GM12878 (cell line): Measurements from ENCODE around the gene GRIN2A. TPM values are rescaled to one million over a fixed set of nuclear protein-coding genes. Genes with fewer than 3 reads are reported as not detected.

Experiments
- ATAC-seq: fragments of 200-7000 bp; cut with Tn5 transposase; 3 replicates; pipeline ENCODE4 v1.9.1; 2020; ENCODE audit warnings: mild to moderate bottlenecking, moderate library complexity
- BruUV-seq: library from RNA; stranded (reverse); fragments of 400-500 nt; replicated peaks from 2 replicates; lab custom pipeline; 2021; lab: Mats Ljungman, UMichigan
- CTCF ChIA-PET: fragments of 300-600 bp; sonication (Branson Sonifier 250); formaldehyde crosslinking; extraction: SDS; loops from one replicate; lab custom pipeline; 2021; ENCODE audit warnings: inconsistent platforms; lab: Yijun Ruan, JAX
- POLR2A ChIA-PET: fragments of 350-600 bp; formaldehyde crosslinking; extraction: SDS; loops from one replicate; lab custom pipeline; 2021; ENCODE audit warnings: inconsistent platforms; lab: Charles Lee
- RAD21 ChIA-PET: fragments of 300-600 bp; sonication (Branson Sonifier 250); formaldehyde crosslinking; loops from one replicate; lab custom pipeline; 2023; ENCODE audit warnings: antibody characterized with exemption; ENCODE audit not compliant: unreplicated experiment; lab: Charles Lee
- SMC1A ChIA-PET: fragments of 300-600 bp; sonication (Branson Sonifier 250); formaldehyde crosslinking; loops from one replicate; lab custom pipeline; 2023; ENCODE audit not compliant: unreplicated experiment, uncharacterized antibody; lab: Charles Lee
- DNase-seq: peaks from one replicate; pipeline ENCODE4 v3.0.0-alpha.2; 2011; ENCODE audit warnings: low read depth, low spot score
- FAIRE-seq: peaks from 3 replicates; lab custom pipeline; 2011; peaks lifted over from hg19 to GRCh38; lab: Jason Lieb, UNC
- H2AFZ ChIP-seq: 2 replicates; pipeline ENCODE4 v1.6.0; 2011; ENCODE audit warnings: low read depth, low read length, control low read depth; ENCODE audit not compliant: control insufficient read depth
- H3K27ac ChIP-seq: 2 replicates; pipeline ENCODE4 v1.5.1; 2011; ENCODE audit warnings: control low read depth; ENCODE audit not compliant: control insufficient read depth, insufficient read depth
- H3K27me3 ChIP-seq, 2 experiments: replicated peaks in 1 of 2; 2 replicates each; pipeline versions ENCODE4 v1.6.0 to v1.6.1; 2011; ENCODE audit warnings: low read length in 1 of 2; ENCODE audit not compliant: control insufficient read depth in 2 of 2, insufficient read depth in 2 of 2
- H3K36me3 ChIP-seq, 2 experiments: 2 replicates each; pipeline ENCODE4 v1.5.1; 2011; ENCODE audit warnings: low read length in 1 of 2; ENCODE audit not compliant: control insufficient read depth in 2 of 2, insufficient read depth in 2 of 2
- H3K4me1 ChIP-seq: 2 replicates; pipeline ENCODE4 v1.6.1; 2011; ENCODE audit warnings: mild to moderate bottlenecking, low read length, moderate library complexity, mixed read lengths; ENCODE audit not compliant: control insufficient read depth, insufficient read depth
- H3K4me2 ChIP-seq: 2 replicates; pipeline ENCODE4 v1.6.0; 2011; ENCODE audit warnings: control low read depth; ENCODE audit not compliant: control insufficient read depth, insufficient read depth
- H3K4me3 ChIP-seq: fragments of 200-600 bp; sonication (generic); 2 replicates; pipeline ENCODE4 v1.5.1; 2016
- H3K79me2 ChIP-seq: 2 replicates; pipeline ENCODE4 v1.6.0; 2011; ENCODE audit warnings: low read length; ENCODE audit not compliant: control insufficient read depth, insufficient read depth
- H3K9ac ChIP-seq: 2 replicates; pipeline ENCODE4 v1.8.0; 2011; ENCODE audit warnings: low read length, control low read depth, mixed read lengths; ENCODE audit not compliant: control insufficient read depth, insufficient read depth
- H3K9me3 ChIP-seq: replicated peaks from 3 replicates; pipeline ENCODE4 v1.5.1; 2011; ENCODE audit warnings: mild to moderate bottlenecking, low read length; ENCODE audit not compliant: control insufficient read depth, insufficient read depth
- H4K20me1 ChIP-seq: 2 replicates; pipeline ENCODE4 v1.6.0; 2011; ENCODE audit not compliant: control insufficient read depth, insufficient read depth
- BHLHE40 ChIP-seq, 2 experiments: fragments of 450-650 bp in 1 of 2; IDR thresholded peaks; 2 replicates each; pipeline ENCODE4 v1.6.1; 2011 to 2017; ENCODE audit warnings: low read depth in 2 of 2, borderline replicate concordance in 1 of 2, improper control_type of control experiment in 1 of 2, low read length in 1 of 2, mild to moderate bottlenecking in 1 of 2
- ESRRA ChIP-seq: IDR thresholded peaks from 2 replicates; pipeline ENCODE4 v1.6.1; 2012; ENCODE audit warnings: mild to moderate bottlenecking, low read length, improper control_type of control experiment
- KLF5 ChIP-seq: fragments of 450-650 bp; IDR thresholded peaks from 2 replicates; pipeline ENCODE4 v1.6.1; 2014; ENCODE audit warnings: mild to moderate bottlenecking; ENCODE audit not compliant: partially characterized antibody
- SREBF1 ChIP-seq: IDR thresholded peaks from 2 replicates; pipeline ENCODE4 v1.6.1; 2012; ENCODE audit warnings: mild to moderate bottlenecking, low read length
- SRF ChIP-seq, 2 experiments: IDR thresholded peaks; 2 replicates each; pipeline ENCODE4 v1.6.1; 2011; ENCODE audit warnings: low read depth in 2 of 2, low read length in 2 of 2, mild to moderate bottlenecking in 1 of 2, moderate library complexity in 1 of 2
- USF1 ChIP-seq: IDR thresholded peaks from 2 replicates; pipeline ENCODE4 v1.6.1; 2011; ENCODE audit warnings: borderline replicate concordance, low read depth, mild to moderate bottlenecking, moderate library complexity, mixed read lengths, low read length; ENCODE audit not compliant: insufficient read depth; ENCODE audit errors: extremely low read length
- WGBS: methylation state at CpG from one replicate; pipeline ENCODE4 v1.1.6; 2016; ENCODE audit warnings: low lambda C conversion rate; ENCODE audit not compliant: insufficient replicate concordance, insufficient coverage; ENCODE audit errors: missing lambda C conversion rate; 5-methylcytosine and 5-hydroxymethylcytosine counted together
- in situ Hi-C: fragments of 300-500 bp; cut with MboI; formaldehyde crosslinking; loops from 9 replicates; pipeline ENCODE4 v1.14.3; 2018; ENCODE audit warnings: mixed read lengths
- intact Hi-C: fragments of 100-400 bp; cut with micrococcal nuclease; formaldehyde crosslinking; loops from one replicate; pipeline ENCODE4 v1.14.2; 2022; ENCODE audit not compliant: unreplicated experiment
- polyA plus RNA-seq, 11 experiments: library from polyadenylated mRNA; depleted of rRNA in 4 of 11; unstranded in 6 of 11; stranded (reverse) in 5 of 11; fragments of >200 nt; fragmentation: Nextera tagmentation in 4 of 11; fragmentation: Illumina TruSeq in 1 of 11; extraction: Ambion mirVana in 4 of 11; extraction: Trizol in 1 of 11; gene quantifications; 1 replicate in 1 of 11; 2 replicates in 10 of 11; pipeline versions ENCODE4 v1.2.1 to v1.2.3, GENCODE V29; 2011 to 2016; ENCODE audit warnings: inconsistent platforms in 2 of 11, missing spikeins in 2 of 11, low read depth in 1 of 11
- total RNA-seq, 4 experiments: library from RNA; depleted of rRNA in 3 of 4; stranded (reverse); fragments of >200 nt in 3 of 4; fragmentation: Illumina TruSeq in 1 of 4; extraction: Trizol in 1 of 4; gene quantifications; 2 replicates each; pipeline versions ENCODE4 v1.2.1 to v1.2.3, GENCODE V29; 2013 to 2021
- TF ChIP-seq, protein P1 (sequence below): IDR thresholded peaks from 2 replicates; pipeline ENCODE4 v1.6.1; 2012; ENCODE audit warnings: mild to moderate bottlenecking, low read depth, low read length
- TF ChIP-seq, protein P2 (sequence below): fragments of 450-650 bp; IDR thresholded peaks from 2 replicates; pipeline ENCODE4 v1.6.1; 2016; ENCODE audit warnings: mild to moderate bottlenecking

GRIN2A gene
- total and polyA plus RNA-seq, 10 of the 15 experiments (the other 5 are each of a cell fraction or from before 2014, with no cell fraction given): 2.4 to 13.3 (median 7.3) TPM

GRCh38 chr16:10191096-10191495, 8.9 kb upstream of the GRIN2A start (continued):
- TF ChIP-seq, protein P1, sequence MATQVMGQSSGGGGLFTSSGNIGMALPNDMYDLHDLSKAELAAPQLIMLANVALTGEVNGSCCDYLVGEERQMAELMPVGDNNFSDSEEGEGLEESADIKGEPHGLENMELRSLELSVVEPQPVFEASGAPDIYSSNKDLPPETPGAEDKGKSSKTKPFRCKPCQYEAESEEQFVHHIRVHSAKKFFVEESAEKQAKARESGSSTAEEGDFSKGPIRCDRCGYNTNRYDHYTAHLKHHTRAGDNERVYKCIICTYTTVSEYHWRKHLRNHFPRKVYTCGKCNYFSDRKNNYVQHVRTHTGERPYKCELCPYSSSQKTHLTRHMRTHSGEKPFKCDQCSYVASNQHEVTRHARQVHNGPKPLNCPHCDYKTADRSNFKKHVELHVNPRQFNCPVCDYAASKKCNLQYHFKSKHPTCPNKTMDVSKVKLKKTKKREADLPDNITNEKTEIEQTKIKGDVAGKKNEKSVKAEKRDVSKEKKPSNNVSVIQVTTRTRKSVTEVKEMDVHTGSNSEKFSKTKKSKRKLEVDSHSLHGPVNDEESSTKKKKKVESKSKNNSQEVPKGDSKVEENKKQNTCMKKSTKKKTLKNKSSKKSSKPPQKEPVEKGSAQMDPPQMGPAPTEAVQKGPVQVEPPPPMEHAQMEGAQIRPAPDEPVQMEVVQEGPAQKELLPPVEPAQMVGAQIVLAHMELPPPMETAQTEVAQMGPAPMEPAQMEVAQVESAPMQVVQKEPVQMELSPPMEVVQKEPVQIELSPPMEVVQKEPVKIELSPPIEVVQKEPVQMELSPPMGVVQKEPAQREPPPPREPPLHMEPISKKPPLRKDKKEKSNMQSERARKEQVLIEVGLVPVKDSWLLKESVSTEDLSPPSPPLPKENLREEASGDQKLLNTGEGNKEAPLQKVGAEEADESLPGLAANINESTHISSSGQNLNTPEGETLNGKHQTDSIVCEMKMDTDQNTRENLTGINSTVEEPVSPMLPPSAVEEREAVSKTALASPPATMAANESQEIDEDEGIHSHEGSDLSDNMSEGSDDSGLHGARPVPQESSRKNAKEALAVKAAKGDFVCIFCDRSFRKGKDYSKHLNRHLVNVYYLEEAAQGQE: no peak
- TF ChIP-seq ESRRA: no peak
- TF ChIP-seq, all 136 proteins: peak for 0

DNA sequence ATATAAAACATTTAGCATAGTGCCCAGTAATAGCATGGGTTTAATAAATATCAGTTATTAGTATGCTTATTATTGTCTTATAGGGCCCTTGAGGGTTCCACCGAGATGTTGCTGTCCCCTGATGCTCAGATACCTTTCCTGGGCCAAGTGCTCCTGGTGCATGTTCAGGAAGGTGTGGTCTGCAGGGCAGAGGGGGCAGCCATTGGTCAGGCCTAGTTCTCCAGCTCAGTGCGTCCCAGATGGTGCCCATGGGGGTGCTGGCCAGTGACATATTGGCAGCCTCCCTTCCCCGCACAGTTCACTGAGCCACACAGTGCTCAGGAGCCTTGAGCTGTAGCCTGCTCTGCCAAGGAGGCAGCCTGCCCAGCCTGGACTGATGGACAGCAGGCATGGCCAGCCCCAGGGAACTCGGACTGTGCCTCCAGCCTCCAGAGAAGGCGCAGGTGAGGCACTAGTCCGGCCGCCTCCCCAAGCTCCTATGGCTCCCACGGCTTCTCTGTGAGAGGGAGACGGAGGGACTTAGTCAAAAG, 7.7 kb upstream of the GRIN2A start:
- no peak for DNase-seq
- Histone ChIP-seq H2AFZ (no peak overlapping the region), H3K4me2 (no peak overlapping the region), H3K27ac (no peak overlapping the region), H4K20me1 (no peaks in the 10 kb centered on the region), H3K4me1 (no peaks in the 10 kb centered on the region), H3K9me3 (no peaks in the 10 kb centered on the region; the same call in 2 of the 3 replicates), H3K4me3 (no peak overlapping the region), H3K36me3 (no peaks in the 10 kb centered on the region), H3K79me2 (no peaks in the 10 kb centered on the region), H3K9ac (no peak overlapping the region), H3K27me3 (no peaks in the 10 kb centered on the region)
- ATAC-seq: no peak
- ChIA-PET POLR2A (interaction anchor here (0.6 kb wide), 1 partner anchor 245 kb away, joined by 3 read pairs; no protein-coding TSS in a partner anchor), RAD21 (no interaction called here), SMC1A (no interaction called here), CTCF (no interaction called here)
- WGBS: 34% methylated on average over 9 of the region's 9 CpGs
- no TSS peak for BruUV-seq
- in situ Hi-C loops: loop anchor here (10.0 kb wide), 2 partner anchors 1045 to 1615 kb away; no protein-coding TSS in a partner anchor
- TF ChIP-seq KLF5 (no peak), SREBF1 (no peak), SRF (IDR thresholded peaks at IDR 0.05; ENCODE audit: low read depth in 2 of 2, low read length in 2 of 2) (no peak), USF1 (no peak), BHLHE40 (IDR thresholded peaks at IDR 0.05; ENCODE audit: borderline replicate concordance in 1 of 2, low read depth in 2 of 2, low read length in 1 of 2) (no peak)
- TF ChIP-seq, protein P2, sequence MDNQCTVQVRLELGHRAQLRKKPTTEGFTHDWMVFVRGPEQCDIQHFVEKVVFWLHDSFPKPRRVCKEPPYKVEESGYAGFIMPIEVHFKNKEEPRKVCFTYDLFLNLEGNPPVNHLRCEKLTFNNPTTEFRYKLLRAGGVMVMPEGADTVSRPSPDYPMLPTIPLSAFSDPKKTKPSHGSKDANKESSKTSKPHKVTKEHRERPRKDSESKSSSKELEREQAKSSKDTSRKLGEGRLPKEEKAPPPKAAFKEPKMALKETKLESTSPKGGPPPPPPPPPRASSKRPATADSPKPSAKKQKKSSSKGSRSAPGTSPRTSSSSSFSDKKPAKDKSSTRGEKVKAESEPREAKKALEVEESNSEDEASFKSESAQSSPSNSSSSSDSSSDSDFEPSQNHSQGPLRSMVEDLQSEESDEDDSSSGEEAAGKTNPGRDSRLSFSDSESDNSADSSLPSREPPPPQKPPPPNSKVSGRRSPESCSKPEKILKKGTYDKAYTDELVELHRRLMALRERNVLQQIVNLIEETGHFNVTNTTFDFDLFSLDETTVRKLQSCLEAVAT: no peak
- no peak for FAIRE-seq
- intact Hi-C loops: no loop called here
